HG03378 (cell line): ENCODE results near the gene CD302.
A peak's percentile ranks its signal among the peaks of the same experiment; 100 is the strongest.
"Not testable (repeated sequence)": the region's sequence is repeated elsewhere in the genome, so short reads cannot be mapped to it uniquely, and the experiment has no call there.

Experiments
- ATAC-seq: cut with Tn5 transposase; IDR thresholded peaks from one replicate; pipeline ENCODE4 v1.9.1; 2021; ENCODE audit warnings: mild to moderate bottlenecking, moderate library complexity; ENCODE audit not compliant: unreplicated experiment

Gene CD302

DNA sequence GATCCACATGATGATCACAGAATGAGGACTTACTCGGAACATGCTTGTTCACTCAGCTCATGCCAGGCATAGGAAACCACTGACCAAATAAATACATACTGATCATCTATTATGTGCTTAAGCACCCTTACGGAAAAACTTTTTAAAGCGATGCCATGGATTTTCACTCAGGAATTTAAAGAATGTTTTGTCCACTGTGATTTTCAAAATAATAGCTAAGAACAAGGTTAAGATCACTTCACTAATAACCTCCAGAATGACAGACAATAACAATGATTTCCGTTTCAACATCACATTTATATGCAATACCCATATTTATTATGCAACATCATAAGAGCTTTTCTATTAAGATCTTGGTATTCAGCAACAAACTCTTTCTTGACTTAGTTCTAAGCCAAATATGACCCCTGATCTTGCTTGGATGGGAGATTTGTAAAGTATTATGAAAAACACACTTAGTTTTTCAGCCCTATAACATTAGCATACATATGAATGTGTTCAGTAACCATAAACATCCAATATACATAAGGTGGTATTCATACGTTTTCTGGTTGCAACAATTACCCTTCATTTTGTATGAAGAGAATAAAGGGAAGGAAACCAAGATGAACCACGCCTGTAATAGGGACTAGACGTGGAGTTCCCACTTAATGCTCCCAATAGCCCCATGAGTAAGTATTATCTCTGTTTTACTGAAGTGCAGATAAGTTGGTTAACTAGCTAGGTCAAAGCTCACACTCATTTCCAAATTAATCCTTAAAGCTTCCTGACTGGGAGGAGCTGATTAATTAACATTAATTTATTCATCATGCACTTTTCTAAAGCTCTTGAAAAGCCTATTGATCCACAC is 1.9 kb downstream of the CD302 start:
- no peak for ATAC-seq

GRCh38 chr2:159793326-159793725 is 4.7 kb downstream of the CD302 start:
- ATAC-seq: no peak

DNA sequence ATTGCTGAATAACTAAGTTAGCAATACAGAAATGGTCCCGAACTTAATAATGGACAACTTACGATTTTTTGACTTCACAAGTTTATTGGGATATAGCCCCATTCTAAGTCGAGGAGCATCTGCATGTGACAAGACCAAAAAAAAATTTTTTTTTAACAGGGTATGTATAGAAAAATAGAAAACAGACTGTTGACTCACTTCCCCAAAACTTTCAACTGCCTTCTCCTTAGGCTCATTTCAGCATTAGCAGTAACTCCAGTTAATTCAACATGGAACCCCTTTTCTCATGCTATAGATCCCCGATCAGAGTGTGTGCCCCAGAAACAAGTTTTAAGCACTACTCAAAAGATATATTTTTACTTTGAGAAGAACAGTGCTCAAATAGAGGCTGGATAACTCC is 5.4 kb downstream of the CD302 start:
- no peak for ATAC-seq

DNA sequence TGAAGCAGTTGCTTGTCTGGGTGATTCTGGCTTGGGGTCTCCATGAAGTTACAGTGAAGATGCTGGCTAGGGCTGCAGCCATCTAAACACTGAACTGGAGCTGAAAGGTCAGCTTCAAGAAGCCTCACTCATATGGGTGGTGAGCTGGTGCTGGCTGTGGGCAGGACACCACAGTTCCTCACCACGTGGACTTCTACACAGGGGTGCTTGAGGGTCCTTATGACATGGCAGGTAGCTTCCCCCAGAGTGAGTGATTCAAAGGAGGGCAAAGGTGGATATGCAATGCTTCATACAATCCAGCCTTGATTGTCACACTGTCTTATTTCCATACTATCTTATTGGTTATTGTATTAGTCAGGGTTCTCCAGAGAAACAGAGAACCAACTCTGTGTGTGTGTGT is 6.0 kb downstream of the CD302 start:
- ATAC-seq: no peak

DNA sequence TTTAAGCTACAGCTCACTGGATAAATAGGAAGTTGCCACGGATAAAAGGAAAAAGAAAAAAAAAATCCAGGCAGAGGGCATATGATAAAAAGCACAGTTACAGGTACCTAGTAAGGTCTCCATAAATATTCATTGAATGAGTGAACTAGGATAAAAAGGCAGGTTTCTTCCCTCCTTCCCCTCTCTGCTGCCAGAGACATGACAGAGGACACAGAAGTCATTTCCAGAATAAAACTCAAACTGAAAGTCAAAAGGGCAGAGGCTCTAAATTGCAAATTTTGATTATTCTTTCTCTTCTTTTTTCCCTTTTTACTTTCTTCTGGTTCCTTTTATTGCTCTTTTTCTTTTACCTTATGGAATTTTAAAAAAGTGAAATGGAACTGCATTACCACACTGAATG is 7.7 kb downstream of the CD302 start:
- peak; percentile 44 for ATAC-seq

GRCh38 chr2:159788253-159788652 is 9.8 kb downstream of the CD302 start:
- no peak for ATAC-seq

- not testable (repeated sequence) for ATAC-seq
These were observed 10.4 kb downstream of the CD302 start for GRCh38 chr2:159787647-159788046.

- ATAC-seq: no peak
These were observed 11.1 kb downstream of the CD302 start for GRCh38 chr2:159786938-159787337.

- no peak for ATAC-seq
These were observed 12.8 kb downstream of the CD302 start for GRCh38 chr2:159785195-159785594.

GRCh38 chr2:159784744-159785143 is 13.3 kb downstream of the CD302 start:
- not testable (repeated sequence) for ATAC-seq

GRCh38 chr2:159783556-159783955 is 14.5 kb downstream of the CD302 start:
- no peak for ATAC-seq

GRCh38 chr2:159776321-159776720 is 21.7 kb downstream of the CD302 start:
- ATAC-seq: no peak

DNA sequence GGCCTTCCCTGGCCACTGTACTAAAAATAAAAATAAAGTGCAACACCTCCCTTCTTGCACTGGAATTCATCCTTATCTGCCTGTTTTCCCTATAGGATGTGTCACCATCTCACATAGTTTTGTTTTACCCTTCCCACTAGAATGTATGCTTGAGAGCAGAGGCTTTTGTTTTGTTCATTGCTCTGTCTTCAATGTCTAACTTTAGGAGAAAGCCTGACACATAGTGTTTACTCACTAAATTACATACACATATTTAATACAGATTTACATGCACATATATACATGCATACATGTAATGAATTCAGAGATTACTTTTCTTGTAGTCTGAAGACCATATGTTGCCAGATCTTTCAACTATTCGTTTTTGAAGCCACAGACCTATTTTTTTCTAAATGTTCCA is 23.0 kb downstream of the CD302 start:
- ATAC-seq: no peak

DNA sequence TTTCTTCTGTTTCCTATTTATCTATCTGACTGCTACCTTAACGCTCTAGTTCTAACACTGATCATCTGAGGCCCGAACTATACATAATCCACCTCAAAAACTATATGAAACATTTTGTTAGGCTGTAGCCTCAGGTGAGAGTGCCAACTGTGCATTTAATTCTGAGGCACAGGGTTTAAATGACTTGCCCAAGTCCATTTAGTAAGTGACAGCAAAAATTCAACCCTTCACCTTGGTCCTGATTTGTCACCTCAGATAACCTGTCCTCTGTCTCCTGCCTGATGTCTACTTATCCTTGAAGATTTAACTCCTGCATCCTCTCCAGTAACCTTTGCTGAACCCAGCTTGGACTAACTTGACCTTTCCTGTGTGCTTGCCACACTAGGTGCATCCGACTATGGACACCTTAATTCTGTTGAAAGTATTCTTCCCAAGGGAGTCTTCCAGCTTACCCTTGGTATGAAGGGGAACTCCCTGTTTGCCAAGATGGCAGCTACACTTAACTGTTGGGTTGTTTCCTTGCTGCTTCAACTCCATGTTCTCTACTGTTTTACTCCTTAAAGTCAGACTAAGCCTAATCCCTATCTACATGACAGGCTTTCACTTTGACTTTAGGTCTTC is 23.5 kb downstream of the CD302 start:
- no peak for ATAC-seq

DNA sequence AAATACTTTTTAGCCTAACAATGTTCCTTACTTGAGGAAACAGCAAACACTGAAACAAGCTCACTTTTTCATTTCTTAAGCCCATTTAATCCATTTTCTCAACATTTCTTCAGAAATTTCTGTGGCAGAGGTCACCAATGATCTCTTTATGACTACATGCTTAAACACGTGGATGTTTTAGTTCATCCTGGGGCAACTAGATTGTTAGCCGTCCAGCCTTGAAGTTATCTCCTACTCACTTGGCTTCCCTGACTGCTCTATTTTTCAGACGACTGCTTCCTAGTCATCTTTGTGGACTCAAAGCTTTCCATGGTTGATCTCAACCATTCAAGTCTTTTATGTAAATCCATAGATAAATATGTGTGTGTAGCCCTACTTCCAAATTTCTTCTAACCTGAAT is 24.1 kb downstream of the CD302 start:
- no peak for ATAC-seq

DNA sequence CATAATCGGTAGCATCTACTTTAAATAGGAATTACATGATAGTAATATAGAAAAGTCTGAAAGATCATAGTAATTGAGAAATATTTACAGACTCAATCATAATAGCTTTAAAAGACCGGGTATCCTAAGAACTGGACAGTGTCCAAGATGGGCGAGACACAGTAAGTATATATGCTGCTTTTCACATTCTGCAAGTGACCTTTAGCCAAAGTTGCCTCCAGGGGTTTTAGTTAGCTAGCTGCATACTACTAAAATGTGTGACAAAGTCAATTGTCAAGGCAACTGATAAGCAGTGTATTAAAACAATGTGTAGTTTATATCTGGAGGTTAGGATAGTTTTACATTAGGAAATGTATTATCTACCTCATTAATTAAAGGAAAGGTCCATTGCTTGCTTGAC is 24.6 kb downstream of the CD302 start:
- ATAC-seq: no peak

- ATAC-seq: no peak
These were observed 28.9 kb downstream of the CD302 start for GRCh38 chr2:159769147-159769546.

DNA sequence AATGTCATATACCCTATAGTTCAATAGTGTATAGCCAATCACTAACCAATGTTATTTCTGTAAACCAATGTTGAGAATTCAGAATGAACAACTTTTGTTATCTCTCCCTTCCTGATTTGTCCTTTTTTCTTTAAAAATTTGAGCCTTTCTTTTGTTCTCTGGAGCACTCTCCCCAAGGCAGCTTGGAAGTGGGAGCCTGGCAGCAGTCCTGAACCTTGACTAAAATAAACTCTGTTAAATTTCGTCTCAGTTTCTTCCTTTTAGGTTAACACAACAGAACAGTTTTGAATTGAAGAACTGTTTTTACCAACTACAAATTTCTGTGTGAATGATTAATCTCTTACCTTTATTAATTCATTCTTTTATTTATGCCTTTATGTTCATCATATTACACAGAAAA is 35.9 kb downstream of the CD302 start:
- ATAC-seq: no peak

DNA sequence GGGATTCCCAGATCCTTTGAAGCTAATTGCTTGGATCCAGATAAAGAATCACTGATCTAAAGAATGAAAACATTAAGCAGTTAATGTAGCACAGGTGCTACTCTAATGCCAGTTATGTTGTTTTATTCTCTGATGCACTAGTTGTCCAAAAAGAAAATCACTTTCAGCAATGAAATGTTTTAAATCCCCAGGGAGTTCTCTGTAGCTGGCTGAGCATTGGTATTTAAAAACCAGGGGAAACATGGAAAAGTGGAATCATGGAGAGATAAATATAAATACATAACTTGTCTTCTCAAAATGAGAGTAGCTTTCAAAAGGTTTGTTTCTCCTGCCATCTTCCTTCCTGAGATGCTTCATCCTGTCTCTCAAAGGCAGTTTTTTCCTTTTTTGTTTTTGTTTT is 37.7 kb downstream of the CD302 start:
- no peak for ATAC-seq

- ATAC-seq: no peak
These were observed 38.4 kb downstream of the CD302 start for GRCh38 chr2:159759577-159759976.

GRCh38 chr2:159758686-159759085 is 39.3 kb downstream of the CD302 start:
- no peak for ATAC-seq

- ATAC-seq: no peak
These were observed 39.8 kb downstream of the CD302 start for GRCh38 chr2:159758239-159758638.

- no peak for ATAC-seq
These were observed 42.2 kb downstream of the CD302 start for GRCh38 chr2:159755788-159756187.
